WTC11 (cell line): ENCODE results near the gene TRDMT1. TPM values are rescaled to one million over a fixed set of nuclear protein-coding genes. Genes with fewer than 3 reads are reported as not detected.

ENCODE experiments used
- ATAC-seq: fragments of 200-7000 bp; cut with Tn5 transposase; 2 replicates; pipeline ENCODE4 v1.10.0; 2021; ENCODE audit warnings: mild to moderate bottlenecking, moderate library complexity
- CTCF ChIA-PET: fragments of 300-600 bp; sonication (Branson Sonifier 250); formaldehyde crosslinking; loops from one replicate; lab custom pipeline; 2021; ENCODE audit warnings: antibody characterized with exemption; lab: Charles Lee
- POLR2A ChIA-PET: fragments of 350-600 bp; sonication (Branson Sonifier 250); formaldehyde crosslinking; loops from one replicate; lab custom pipeline; 2021; ENCODE audit warnings: antibody characterized with exemption; lab: Charles Lee
- DNase-seq: peaks from one replicate; pipeline ENCODE4 v3.0.0; 2021; ENCODE audit warnings: low spot score
- H3K27ac Mint-ChIP-seq: 2 replicates; pipeline ENCODE4 v1.8.0; 2021; ENCODE audit warnings: mixed read lengths
- H3K27me3 Mint-ChIP-seq: 2 replicates; pipeline ENCODE4 v1.8.0; 2021; ENCODE audit warnings: low read depth, mild to moderate bottlenecking, moderate library complexity, mixed read lengths
- H3K36me3 Mint-ChIP-seq: 2 replicates; pipeline ENCODE4 v1.8.0; 2021; ENCODE audit warnings: mixed read lengths
- H3K4me1 Mint-ChIP-seq: 2 replicates; pipeline ENCODE4 v1.8.0; 2022; ENCODE audit warnings: mixed read lengths
- H3K4me3 Mint-ChIP-seq: 2 replicates; pipeline ENCODE4 v1.8.0; 2021; ENCODE audit warnings: mild to moderate bottlenecking, moderate library complexity, mixed read lengths
- H3K9me3 Mint-ChIP-seq: 2 replicates; pipeline ENCODE4 v1.8.0; 2021; ENCODE audit warnings: mixed read lengths
- AR ChIP-seq: fragments of 250-450 bp; sonication (Bioruptor Pico); IDR thresholded peaks from 2 replicates; pipeline ENCODE4 v1.9.0; 2021; ENCODE audit warnings: mild to moderate bottlenecking
- CREB1 ChIP-seq: sonication (generic); formaldehyde crosslinking; IDR thresholded peaks from 2 replicates; pipeline ENCODE4 v1.8.0; 2023; ENCODE audit warnings: mild to moderate bottlenecking, missing genetic modification reagents
- ESRRA ChIP-seq: sonication (generic); formaldehyde crosslinking; IDR thresholded peaks from 2 replicates; pipeline ENCODE4 v1.8.1; 2022; ENCODE audit warnings: mild to moderate bottlenecking, missing genetic modification reagents, borderline replicate concordance
- FOXK1 ChIP-seq: sonication (generic); formaldehyde crosslinking; IDR thresholded peaks from 2 replicates; pipeline ENCODE4 v1.8.0; 2022; ENCODE audit warnings: mild to moderate bottlenecking, moderate library complexity, missing genetic modification reagents
- GRHL2 ChIP-seq: fragments of 250-450 bp; sonication (Bioruptor Pico); IDR thresholded peaks from 2 replicates; pipeline ENCODE4 v1.8.0; 2022; ENCODE audit warnings: mild to moderate bottlenecking, moderate library complexity; ENCODE audit not compliant: insufficient replicate concordance, severe bottlenecking
- GTF2I ChIP-seq: fragments of 250-450 bp; sonication (Bioruptor Pico); conservative IDR thresholded peaks from 2 replicates; pipeline ENCODE4 v1.4.0; 2021; ENCODE audit warnings: mild to moderate bottlenecking
- JUN ChIP-seq: sonication (generic); formaldehyde crosslinking; IDR thresholded peaks from 2 replicates; pipeline ENCODE4 v1.8.0; 2023; ENCODE audit warnings: mild to moderate bottlenecking, missing genetic modification reagents
- KAT7 ChIP-seq: sonication (generic); formaldehyde crosslinking; IDR thresholded peaks from 2 replicates; pipeline ENCODE4 v1.8.1; 2023; ENCODE audit warnings: missing genetic modification reagents, mild to moderate bottlenecking, borderline replicate concordance
- NFE2L1 ChIP-seq: sonication (generic); formaldehyde crosslinking; IDR thresholded peaks from 2 replicates; pipeline ENCODE4 v1.8.1; 2023; ENCODE audit warnings: missing genetic modification reagents
- NR2C2 ChIP-seq: sonication (generic); formaldehyde crosslinking; IDR thresholded peaks from 2 replicates; pipeline ENCODE4 v1.8.0; 2022; ENCODE audit warnings: mild to moderate bottlenecking, missing genetic modification reagents
- OVOL2 ChIP-seq: fragments of 250-450 bp; sonication (Bioruptor Pico); IDR thresholded peaks from 2 replicates; pipeline ENCODE4 v1.9.0; 2021; ENCODE audit warnings: mild to moderate bottlenecking, borderline replicate concordance
- SMAD3 ChIP-seq: sonication (generic); formaldehyde crosslinking; IDR thresholded peaks from 2 replicates; pipeline ENCODE4 v1.8.0; 2022; ENCODE audit warnings: missing genetic modification reagents, mild to moderate bottlenecking, borderline replicate concordance
- TEAD1 ChIP-seq: sonication (generic); formaldehyde crosslinking; IDR thresholded peaks from 2 replicates; pipeline ENCODE4 v1.8.0; 2022; ENCODE audit warnings: mild to moderate bottlenecking, missing genetic modification reagents
- USF1 ChIP-seq: sonication (generic); formaldehyde crosslinking; IDR thresholded peaks from 2 replicates; pipeline ENCODE4 v1.8.0; 2022; ENCODE audit warnings: mild to moderate bottlenecking, missing genetic modification reagents
- USF2 ChIP-seq: sonication (generic); formaldehyde crosslinking; IDR thresholded peaks from 2 replicates; pipeline ENCODE4 v1.8.1; 2023; ENCODE audit warnings: mild to moderate bottlenecking, missing genetic modification reagents, moderate library complexity
- ZNF121 ChIP-seq: sonication (generic); formaldehyde crosslinking; IDR thresholded peaks from 2 replicates; pipeline ENCODE4 v1.8.0; 2023; ENCODE audit warnings: missing genetic modification reagents
- ZNF219 ChIP-seq: sonication (generic); formaldehyde crosslinking; IDR thresholded peaks from 2 replicates; pipeline ENCODE4 v1.8.0; 2023; ENCODE audit warnings: missing genetic modification reagents, mild to moderate bottlenecking, borderline replicate concordance
- ZNF512 ChIP-seq: sonication (generic); formaldehyde crosslinking; IDR thresholded peaks from 2 replicates; pipeline ENCODE4 v1.8.1; 2022; ENCODE audit warnings: missing genetic modification reagents, borderline replicate concordance
- ZNF532 ChIP-seq: fragments of 250-450 bp; sonication (Bioruptor Pico); IDR thresholded peaks from 2 replicates; pipeline ENCODE4 v1.9.0; 2021; ENCODE audit warnings: mild to moderate bottlenecking, borderline replicate concordance
- total RNA-seq: library from RNA; stranded (reverse); gene quantifications from 3 replicates; pipeline ENCODE4 v1.2.3, GENCODE V29; 2021

The TRDMT1 gene
- total RNA-seq, 1 experiment from 2014 or later: 11.7 TPM

- TF ChIP-seq KAT7 (CRISPR knock-in tag) (no peak), OVOL2 (CRISPR knock-in tag) (no peak), NR2C2 (CRISPR knock-in tag) (no peak), FOXK1 (CRISPR knock-in tag) (no peak)
- TF ChIP-seq, all 79 proteins: peak for 0
Measured at GRCh38 chr10:17212802-17213221, 11.3 kb upstream of the TRDMT1 start (continued).

GRCh38 chr10:17210361-17210760 is 8.9 kb upstream of the TRDMT1 start:
- Mint-ChIP-seq H3K36me3 (no peaks in the 10 kb centered on the region), H3K9me3 (no peaks in the 10 kb centered on the region), H3K27ac (no peak overlapping the region)
- no peak for TF ChIP-seq GRHL2 (CRISPR knock-in tag)
- TF ChIP-seq, all 79 proteins: peak for 0
- DNase-seq: no peak
- ChIA-PET POLR2A (interaction anchor here (0.6 kb wide), 1 partner anchor 863 kb away, joined by 4 read pairs; no protein-coding TSS in a partner anchor), CTCF (no interaction called here)
- no peak for ATAC-seq
- no peaks in the 10 kb centered on the region for H3K27me3 Mint-ChIP-seq
- H3K4me3 Mint-ChIP-seq: no peak overlapping the region
- peaks cover 19% of the 10 kb centered on the region for H3K4me1 Mint-ChIP-seq

GRCh38 chr10:17209881-17210280 is 8.4 kb upstream of the TRDMT1 start:
- no peak for ATAC-seq
- CTCF ChIA-PET: no interaction called here
- TF ChIP-seq ZNF121: no peak
- no peak for TF ChIP-seq TEAD1 (CRISPR knock-in tag)
- TF ChIP-seq ZNF219 (CRISPR knock-in tag): no peak
- TF ChIP-seq ZNF532 (CRISPR knock-in tag): no peak
- TF ChIP-seq GTF2I (CRISPR knock-in tag): no peak
- TF ChIP-seq SMAD3 (CRISPR knock-in tag): no peak
- no peak for TF ChIP-seq ZNF512
- no peak for TF ChIP-seq USF1
- DNase-seq: no peak
- Mint-ChIP-seq H3K4me1 (peaks cover 14% of the 10 kb centered on the region), H3K9me3 (no peaks in the 10 kb centered on the region), H3K36me3 (no peaks in the 10 kb centered on the region), H3K4me3 (no peak overlapping the region), H3K27ac (no peak overlapping the region), H3K27me3 (no peaks in the 10 kb centered on the region)
- POLR2A ChIA-PET: no interaction called here

- DNase-seq: no peak
- no peaks in the 10 kb centered on the region for H3K27me3 Mint-ChIP-seq
- H3K36me3 Mint-ChIP-seq: no peaks in the 10 kb centered on the region
- H3K9me3 Mint-ChIP-seq: no peaks in the 10 kb centered on the region
- TF ChIP-seq NFE2L1 (CRISPR knock-in tag): no peak
- TF ChIP-seq USF2 (CRISPR knock-in tag): no peak
- TF ChIP-seq TEAD1 (CRISPR knock-in tag): no peak
- TF ChIP-seq JUN: no peak
- no peak for TF ChIP-seq ESRRA (CRISPR knock-in tag)
- no peak for TF ChIP-seq AR (CRISPR knock-in tag)
- no peak for TF ChIP-seq CREB1 (CRISPR knock-in tag)
- TF ChIP-seq, all 79 proteins: peak for 0
- Mint-ChIP-seq H3K4me3 (no peak overlapping the region), H3K27ac (no peak overlapping the region), H3K4me1 (peaks cover 9% of the 10 kb centered on the region)
- CTCF ChIA-PET: interaction anchor here (1.1 kb wide), 1 partner anchor 21 kb away, joined by 3 read pairs; no protein-coding TSS in a partner anchor
- ATAC-seq: no peak
- POLR2A ChIA-PET: no interaction called here
Measured at GRCh38 chr10:17209302-17209701, 7.8 kb upstream of the TRDMT1 start.
